Measurements from ENCODE around the gene BPIFA1.

DNA sequence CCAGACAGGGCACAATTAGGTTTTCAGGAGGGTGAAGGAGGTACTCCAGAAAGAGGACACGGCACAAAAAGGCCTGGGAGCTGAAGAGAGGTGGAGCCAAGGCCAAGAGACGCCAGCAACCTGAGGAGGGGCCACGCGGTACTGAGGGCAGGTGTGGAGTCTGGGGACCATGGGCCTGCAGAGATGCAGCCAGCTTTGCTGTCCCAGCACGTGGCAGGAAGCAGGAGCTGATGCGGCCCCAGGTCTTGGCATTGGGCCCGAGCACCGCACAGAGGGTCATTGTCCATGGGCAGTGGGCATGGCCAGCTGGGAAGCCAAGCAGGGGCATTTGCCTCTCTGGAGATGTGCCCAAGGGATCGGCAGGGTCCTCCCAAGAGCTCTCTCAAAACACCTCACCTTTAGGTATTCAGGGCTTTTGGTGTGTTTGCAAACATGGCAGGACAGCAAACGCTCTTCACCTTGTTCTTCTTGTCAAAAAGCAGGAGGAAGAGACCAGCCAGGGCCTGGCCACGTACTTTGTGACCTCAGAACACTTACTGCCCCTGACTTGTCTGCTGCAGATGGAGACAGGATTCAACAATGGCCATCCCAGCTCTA is 45.9 kb downstream of the BPIFA1 start:
- TF ChIP-seq, protein P1, sequence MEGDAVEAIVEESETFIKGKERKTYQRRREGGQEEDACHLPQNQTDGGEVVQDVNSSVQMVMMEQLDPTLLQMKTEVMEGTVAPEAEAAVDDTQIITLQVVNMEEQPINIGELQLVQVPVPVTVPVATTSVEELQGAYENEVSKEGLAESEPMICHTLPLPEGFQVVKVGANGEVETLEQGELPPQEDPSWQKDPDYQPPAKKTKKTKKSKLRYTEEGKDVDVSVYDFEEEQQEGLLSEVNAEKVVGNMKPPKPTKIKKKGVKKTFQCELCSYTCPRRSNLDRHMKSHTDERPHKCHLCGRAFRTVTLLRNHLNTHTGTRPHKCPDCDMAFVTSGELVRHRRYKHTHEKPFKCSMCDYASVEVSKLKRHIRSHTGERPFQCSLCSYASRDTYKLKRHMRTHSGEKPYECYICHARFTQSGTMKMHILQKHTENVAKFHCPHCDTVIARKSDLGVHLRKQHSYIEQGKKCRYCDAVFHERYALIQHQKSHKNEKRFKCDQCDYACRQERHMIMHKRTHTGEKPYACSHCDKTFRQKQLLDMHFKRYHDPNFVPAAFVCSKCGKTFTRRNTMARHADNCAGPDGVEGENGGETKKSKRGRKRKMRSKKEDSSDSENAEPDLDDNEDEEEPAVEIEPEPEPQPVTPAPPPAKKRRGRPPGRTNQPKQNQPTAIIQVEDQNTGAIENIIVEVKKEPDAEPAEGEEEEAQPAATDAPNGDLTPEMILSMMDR (conservative IDR thresholded peaks at IDR 0.05; ENCODE audit: low read depth, low read length) = no peak
- TF ChIP-seq EZH2phosphoT487 (IDR thresholded peaks at IDR 0.05; ENCODE audit: borderline replicate concordance, low read length) (no peak), EZH2 (IDR thresholded peaks at IDR 0.05; ENCODE audit: low read length, unreplicated experiment) (no peak)

All from PC-3 (cell line).